Activated CD8-positive, alpha-beta T cell treated with anti-CD3 and anti-CD28 coated beads for 36 hours (primary cell): ENCODE results near the gene CACNG5. TPM values are rescaled to one million over a fixed set of nuclear protein-coding genes. Genes with fewer than 3 reads are reported as not detected.

ENCODE experiments used
- ATAC-seq: fragments of 200-7000 bp; cut with Tn5 transposase; one replicate; pipeline ENCODE4 v1.10.0; 2021; ENCODE audit warnings: mild to moderate bottlenecking, moderate library complexity
- CTCF ChIA-PET: fragments of 350-600 bp; sonication (Branson Sonifier 250); formaldehyde crosslinking; loops from one replicate; lab custom pipeline; 2021; ENCODE audit warnings: antibody characterized with exemption; lab: Charles Lee
- POLR2A ChIA-PET: fragments of 350-600 bp; sonication (Branson Sonifier 250); formaldehyde crosslinking; loops from one replicate; lab custom pipeline; 2021; ENCODE audit warnings: antibody characterized with exemption; lab: Charles Lee
- DNase-seq: peaks from one replicate; pipeline ENCODE4 v3.0.0-alpha.2; 2020
- H3K27ac Mint-ChIP-seq: one replicate; pipeline ENCODE4 v1.8.0; 2021; ENCODE audit warnings: mild to moderate bottlenecking, mixed read lengths
- H3K27me3 Mint-ChIP-seq: one replicate; pipeline ENCODE4 v1.8.0; 2021; ENCODE audit warnings: mixed read lengths
- H3K36me3 Mint-ChIP-seq: one replicate; pipeline ENCODE4 v1.8.0; 2021; ENCODE audit warnings: low read depth, mixed read lengths
- H3K4me1 Mint-ChIP-seq: one replicate; pipeline ENCODE4 v1.8.0; 2021; ENCODE audit warnings: low read depth, mixed read lengths
- H3K4me3 Mint-ChIP-seq: one replicate; pipeline ENCODE4 v1.8.0; 2021; ENCODE audit warnings: mild to moderate bottlenecking, moderate library complexity, mixed read lengths
- H3K9me3 Mint-ChIP-seq: one replicate; pipeline ENCODE4 v1.8.0; 2021; ENCODE audit warnings: mixed read lengths
- intact Hi-C: fragments of 100-400 bp; cut with micrococcal nuclease; formaldehyde crosslinking; loops from one replicate; pipeline ENCODE4 v1.10.0; 2022
- total RNA-seq, 2 experiments: library from RNA; stranded (reverse); gene quantifications; one replicate each; pipeline ENCODE4 v1.2.3, GENCODE V29; 2021
- TF ChIP-seq, protein P1 (sequence below): fragments of 200-600 bp; IDR thresholded peaks from one replicate; pipeline ENCODE4 v1.8.0; 2022; ENCODE audit warnings: antibody characterized with exemption, mild to moderate bottlenecking

The CACNG5 gene
- total RNA-seq, 2 experiments from 2014 or later = not detected

DNA sequence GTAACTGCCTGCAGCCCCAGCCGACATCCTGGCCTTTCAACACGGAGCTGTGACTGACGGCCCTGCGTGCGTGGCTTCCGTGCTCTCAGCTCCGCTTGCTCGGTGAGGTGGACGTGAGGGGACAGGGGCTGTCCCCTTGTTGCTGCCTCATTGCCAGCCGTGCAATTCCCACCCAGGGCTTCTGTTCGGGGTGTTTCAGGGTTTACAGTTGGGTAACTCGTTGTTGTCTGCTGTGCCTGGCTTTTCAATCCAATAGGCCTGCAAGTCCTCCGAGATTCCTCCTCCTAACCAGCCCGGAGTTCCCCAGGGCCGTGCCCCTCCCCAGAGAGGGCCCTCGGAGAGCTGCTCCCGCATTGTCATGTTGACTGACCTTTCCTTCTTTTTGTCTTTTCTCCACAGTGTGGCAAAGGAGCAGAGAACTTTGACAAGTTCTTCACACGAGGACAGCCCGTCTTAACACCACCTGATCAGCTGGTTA lies 31.4 kb upstream of the CACNG5 start:
- DNase-seq (no peak), ATAC-seq (no peak)
- Mint-ChIP-seq H3K9me3 (no peaks in the 10 kb centered on the region), H3K4me1 (peaks cover 24% of the 10 kb centered on the region), H3K36me3 (peaks cover 29% of the 10 kb centered on the region), H3K4me3 (no peak overlapping the region), H3K27ac (peak overlapping the region; percentile 13), H3K27me3 (no peaks in the 10 kb centered on the region)
- POLR2A ChIA-PET = no interaction called here
- intact Hi-C loops = no loop called here
- TF ChIP-seq, protein P1, sequence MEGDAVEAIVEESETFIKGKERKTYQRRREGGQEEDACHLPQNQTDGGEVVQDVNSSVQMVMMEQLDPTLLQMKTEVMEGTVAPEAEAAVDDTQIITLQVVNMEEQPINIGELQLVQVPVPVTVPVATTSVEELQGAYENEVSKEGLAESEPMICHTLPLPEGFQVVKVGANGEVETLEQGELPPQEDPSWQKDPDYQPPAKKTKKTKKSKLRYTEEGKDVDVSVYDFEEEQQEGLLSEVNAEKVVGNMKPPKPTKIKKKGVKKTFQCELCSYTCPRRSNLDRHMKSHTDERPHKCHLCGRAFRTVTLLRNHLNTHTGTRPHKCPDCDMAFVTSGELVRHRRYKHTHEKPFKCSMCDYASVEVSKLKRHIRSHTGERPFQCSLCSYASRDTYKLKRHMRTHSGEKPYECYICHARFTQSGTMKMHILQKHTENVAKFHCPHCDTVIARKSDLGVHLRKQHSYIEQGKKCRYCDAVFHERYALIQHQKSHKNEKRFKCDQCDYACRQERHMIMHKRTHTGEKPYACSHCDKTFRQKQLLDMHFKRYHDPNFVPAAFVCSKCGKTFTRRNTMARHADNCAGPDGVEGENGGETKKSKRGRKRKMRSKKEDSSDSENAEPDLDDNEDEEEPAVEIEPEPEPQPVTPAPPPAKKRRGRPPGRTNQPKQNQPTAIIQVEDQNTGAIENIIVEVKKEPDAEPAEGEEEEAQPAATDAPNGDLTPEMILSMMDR = no peak
- CTCF ChIA-PET = no interaction called here

DNA sequence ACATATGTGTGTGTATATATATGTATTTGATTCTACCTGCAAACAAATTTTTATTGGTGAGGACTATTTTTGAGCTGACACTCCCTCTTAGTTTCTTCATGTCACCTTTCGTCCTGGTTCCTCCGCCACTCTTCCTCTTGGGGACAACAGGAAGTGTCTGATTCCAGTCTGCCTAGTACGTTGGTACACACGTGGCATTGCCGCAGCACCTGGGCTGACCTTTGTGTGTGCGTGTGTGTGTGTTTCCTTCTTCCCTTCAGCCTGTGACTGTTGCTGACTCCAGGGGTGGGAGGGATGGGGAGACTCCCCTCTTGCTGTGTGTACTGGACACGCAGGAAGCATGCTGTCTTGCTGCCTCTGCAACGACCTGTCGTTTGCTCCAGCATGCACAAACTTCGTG lies 29.4 kb upstream of the CACNG5 start:
- DNase-seq (no peak), ATAC-seq (no peak)
- POLR2A ChIA-PET = no interaction called here
- intact Hi-C loops = no loop called here
- Mint-ChIP-seq H3K4me3 (no peak overlapping the region), H3K9me3 (no peaks in the 10 kb centered on the region), H3K27ac (no peak overlapping the region), H3K4me1 (peaks cover 24% of the 10 kb centered on the region), H3K36me3 (peaks cover 24% of the 10 kb centered on the region), H3K27me3 (no peaks in the 10 kb centered on the region)
- CTCF ChIA-PET = no interaction called here
- TF ChIP-seq, protein P1 = no peak

DNA sequence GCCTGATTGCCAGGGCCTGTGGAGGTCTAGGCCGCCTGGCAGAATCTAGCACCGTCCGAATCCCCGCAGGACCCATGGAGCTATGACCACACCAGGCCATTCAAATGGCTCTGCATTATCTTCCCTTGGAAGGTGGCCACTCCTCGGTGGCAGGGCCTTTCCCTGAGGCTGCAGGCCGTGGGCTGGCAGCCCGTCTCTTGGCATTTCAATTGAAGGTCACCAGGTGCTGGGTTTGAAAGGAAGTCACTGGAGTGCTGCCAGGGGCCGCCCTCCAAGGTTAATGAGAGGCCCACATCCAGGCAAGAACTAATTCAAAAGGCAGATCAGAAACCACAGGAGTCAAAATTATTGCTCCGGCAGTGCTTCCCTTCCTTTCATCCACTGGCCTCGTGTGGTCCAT lies 27.7 kb upstream of the CACNG5 start:
- TF ChIP-seq, protein P1 = no peak
- CTCF ChIA-PET = no interaction called here
- Mint-ChIP-seq H3K9me3 (no peaks in the 10 kb centered on the region), H3K4me1 (peaks cover 24% of the 10 kb centered on the region), H3K4me3 (no peak overlapping the region), H3K27me3 (no peaks in the 10 kb centered on the region), H3K27ac (no peak overlapping the region), H3K36me3 (peaks cover 19% of the 10 kb centered on the region)
- ATAC-seq (no peak), DNase-seq (no peak)
- POLR2A ChIA-PET = interaction anchor here (1.0 kb wide), 1 partner anchor 60 kb away, joined by 3 read pairs; no protein-coding TSS in a partner anchor
- intact Hi-C loops = no loop called here

DNA sequence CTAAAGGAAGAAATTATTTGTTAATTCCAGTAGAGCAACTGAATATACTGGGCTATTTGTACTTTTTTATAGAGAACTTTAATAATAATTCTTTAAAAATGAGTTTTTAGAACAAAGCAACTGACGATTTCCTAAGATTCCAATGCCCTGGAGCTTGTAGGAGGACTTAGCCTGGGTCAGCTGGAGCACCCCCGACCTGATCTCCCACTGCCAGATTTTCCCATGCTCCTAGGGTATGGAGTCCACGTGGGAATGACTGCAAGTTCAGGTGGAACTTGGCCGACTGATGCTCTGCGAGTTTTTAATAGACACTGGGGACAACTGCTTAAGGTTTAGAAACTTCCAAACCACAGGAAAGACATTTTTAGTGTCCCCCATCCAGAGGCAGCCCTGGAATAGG lies 25.5 kb upstream of the CACNG5 start:
- TF ChIP-seq, protein P1 = no peak
- DNase-seq (no peak), ATAC-seq (no peak)
- peaks cover 15% of the 10 kb centered on the region for H3K36me3 Mint-ChIP-seq
- no peak overlapping the region for H3K27ac Mint-ChIP-seq
- H3K4me3 Mint-ChIP-seq = no peak overlapping the region
- intact Hi-C loops = no loop called here
- peaks cover 24% of the 10 kb centered on the region for H3K4me1 Mint-ChIP-seq
- no peaks in the 10 kb centered on the region for H3K27me3 Mint-ChIP-seq
- CTCF ChIA-PET = no interaction called here
- POLR2A ChIA-PET = no interaction called here
- H3K9me3 Mint-ChIP-seq = no peaks in the 10 kb centered on the region

DNA sequence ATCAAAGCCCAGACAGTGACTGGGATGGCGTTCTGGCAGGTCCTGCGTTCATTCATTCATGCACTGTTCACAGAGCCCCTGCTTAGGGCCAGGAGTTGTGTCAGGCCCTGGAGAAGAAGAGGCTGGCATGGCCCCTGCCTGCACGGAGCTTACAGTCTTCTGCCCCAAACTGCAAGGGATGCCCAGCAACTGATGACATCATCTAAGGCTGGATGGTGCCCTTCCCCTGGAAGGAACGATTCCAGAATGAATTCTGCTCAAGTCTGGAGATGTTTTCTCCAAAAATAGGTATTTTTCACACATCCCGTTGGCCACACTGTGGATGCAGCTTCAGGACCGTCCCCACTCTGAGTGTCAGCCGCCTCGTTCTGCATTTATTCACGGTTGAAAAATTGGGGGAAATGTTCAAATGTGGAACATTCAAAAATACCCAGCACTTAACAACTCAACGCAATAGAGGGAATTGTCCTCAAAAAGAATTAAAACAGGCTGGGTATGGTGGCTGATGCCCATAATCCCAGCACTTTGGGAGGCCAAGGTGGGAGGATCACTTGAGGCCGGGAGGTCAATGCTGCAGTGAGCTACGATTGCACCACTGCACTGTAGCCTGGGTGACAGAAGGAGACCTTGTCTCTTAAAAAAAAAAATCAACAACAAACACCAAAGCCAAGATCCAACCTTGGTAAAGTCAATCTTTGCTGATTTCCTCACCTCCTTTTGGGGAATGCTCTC lies 23.8 kb upstream of the CACNG5 start:
- DNase-seq = no peak
- no peak overlapping the region for H3K27ac Mint-ChIP-seq
- ChIA-PET POLR2A (no interaction called here), CTCF (no interaction called here)
- H3K27me3 Mint-ChIP-seq = no peaks in the 10 kb centered on the region
- intact Hi-C loops = no loop called here
- TF ChIP-seq, protein P1 = no peak
- no peak overlapping the region for H3K4me3 Mint-ChIP-seq
- H3K9me3 Mint-ChIP-seq = no peaks in the 10 kb centered on the region
- H3K4me1 Mint-ChIP-seq = peaks cover 17% of the 10 kb centered on the region
- peaks cover 9% of the 10 kb centered on the region for H3K36me3 Mint-ChIP-seq
- ATAC-seq = no peak
